ENCODE data around the gene GRM4.

Gene GRM4

GRCh38 chr6:33983109-33983716, 162.7 kb downstream of the GRM4 start:
- peaks cover 60% of the 10 kb centered on the region for H3K4me1 Mint-ChIP-seq
- H3K4me3 Mint-ChIP-seq: no peak overlapping the region
- no peak for DNase-seq
- H3K27me3 Mint-ChIP-seq (ENCODE audit: low read depth, poor library complexity): peaks cover 20% of the 10 kb centered on the region
- H3K27ac Mint-ChIP-seq: no peak overlapping the region
- TF ChIP-seq CTCF (IDR thresholded peaks at IDR 0.05): no peak
- H3K9me3 Mint-ChIP-seq: peaks cover 24% of the 10 kb centered on the region
- no peaks in the 10 kb centered on the region for H3K36me3 Mint-ChIP-seq (ENCODE audit: low read depth)

GRCh38 chr6:33981861-33982260, 164.0 kb downstream of the GRM4 start:
- no peak overlapping the region for H3K27ac Mint-ChIP-seq
- peaks cover 53% of the 10 kb centered on the region for H3K4me1 Mint-ChIP-seq
- TF ChIP-seq CTCF (IDR thresholded peaks at IDR 0.05): no peak
- H3K27me3 Mint-ChIP-seq (ENCODE audit: low read depth, poor library complexity): peaks cover 27% of the 10 kb centered on the region
- H3K4me3 Mint-ChIP-seq: no peak overlapping the region
- no peak for DNase-seq
- H3K9me3 Mint-ChIP-seq: peaks cover 16% of the 10 kb centered on the region
- H3K36me3 Mint-ChIP-seq (ENCODE audit: low read depth): no peaks in the 10 kb centered on the region

GRCh38 chr6:33981421-33981820, 164.5 kb downstream of the GRM4 start:
- no peak for DNase-seq
- Mint-ChIP-seq H3K36me3 (ENCODE audit: low read depth) (no peaks in the 10 kb centered on the region), H3K9me3 (peaks cover 11% of the 10 kb centered on the region), H3K27me3 (ENCODE audit: low read depth, poor library complexity) (peaks cover 32% of the 10 kb centered on the region), H3K4me3 (no peak overlapping the region), H3K27ac (no peak overlapping the region), H3K4me1 (peaks cover 58% of the 10 kb centered on the region)
- TF ChIP-seq CTCF (IDR thresholded peaks at IDR 0.05): no peak

- Mint-ChIP-seq H3K36me3 (ENCODE audit: low read depth) (no peaks in the 10 kb centered on the region), H3K27ac (no peak overlapping the region), H3K4me3 (no peak overlapping the region), H3K27me3 (ENCODE audit: low read depth, poor library complexity) (peaks cover 41% of the 10 kb centered on the region), H3K4me1 (peaks cover 59% of the 10 kb centered on the region), H3K9me3 (peaks cover 5% of the 10 kb centered on the region)
- DNase-seq: no peak
- TF ChIP-seq CTCF (IDR thresholded peaks at IDR 0.05): no peak
Measured at GRCh38 chr6:33980176-33981175, 165.4 kb downstream of the GRM4 start.

- H3K4me1 Mint-ChIP-seq: peaks cover 52% of the 10 kb centered on the region
- DNase-seq: no peak
- H3K27me3 Mint-ChIP-seq (ENCODE audit: low read depth, poor library complexity): peaks cover 49% of the 10 kb centered on the region
- no peak overlapping the region for H3K4me3 Mint-ChIP-seq
- no peaks in the 10 kb centered on the region for H3K36me3 Mint-ChIP-seq (ENCODE audit: low read depth)
- TF ChIP-seq CTCF (IDR thresholded peaks at IDR 0.05): no peak
- no peaks in the 10 kb centered on the region for H3K9me3 Mint-ChIP-seq
- peak overlapping the region; percentile 70 for H3K27ac Mint-ChIP-seq
Measured at GRCh38 chr6:33979750-33980149, 166.1 kb downstream of the GRM4 start.

Data from nephron progenitor cell (in vitro differentiated cells).